Activated CD8-positive, alpha-beta memory T cell treated with anti-CD3 and anti-CD28 coated beads, Interleukin-2, amount 10 ng/mL, durations not matched to agents 7 days and 5 days (primary cell): ENCODE measurements around the gene AAK1. TPM values are rescaled to one million over a fixed set of nuclear protein-coding genes. Genes with fewer than 3 reads are reported as not detected.
"Not testable (repeated sequence)": the region's sequence is repeated elsewhere in the genome, so short reads cannot be mapped to it uniquely, and the experiment has no call there.

Experiments used
- ATAC-seq: fragments of 150-1000 bp; cut with Tn5 transposase; one replicate; pipeline ENCODE4 v1.10.0; 2021; ENCODE audit warnings: moderate library complexity
- CTCF ChIA-PET: fragments of 350-600 bp; sonication (Branson Sonifier 250); formaldehyde crosslinking; loops from one replicate; lab custom pipeline; 2021; ENCODE audit warnings: antibody characterized with exemption; lab: Charles Lee
- DNase-seq: peaks from one replicate; pipeline ENCODE4 v3.0.0-alpha.2; 2020
- H3K27ac Mint-ChIP-seq: one replicate; pipeline ENCODE4 v1.8.0; 2021; ENCODE audit warnings: mild to moderate bottlenecking, mixed read lengths
- H3K27me3 Mint-ChIP-seq: one replicate; pipeline ENCODE4 v1.8.0; 2021; ENCODE audit warnings: mixed read lengths
- H3K36me3 Mint-ChIP-seq: one replicate; pipeline ENCODE4 v1.8.0; 2021; ENCODE audit warnings: mild to moderate bottlenecking, mixed read lengths
- H3K4me1 Mint-ChIP-seq: one replicate; pipeline ENCODE4 v1.8.0; 2021; ENCODE audit warnings: mixed read lengths
- H3K4me3 Mint-ChIP-seq: one replicate; pipeline ENCODE4 v1.8.0; 2021; ENCODE audit warnings: mild to moderate bottlenecking, moderate library complexity, mixed read lengths
- H3K9me3 Mint-ChIP-seq: one replicate; pipeline ENCODE4 v1.8.0; 2022; ENCODE audit warnings: low read depth, mixed read lengths
- total RNA-seq, 2 experiments: library from RNA; stranded (reverse); gene quantifications; one replicate each; pipeline ENCODE4 v1.2.3, GENCODE V29; 2021

Gene AAK1
- total RNA-seq, 2 experiments from 2014 or later: 94.0 to 99.5 TPM

GRCh38 chr2:69619725-69620124, 23.8 kb downstream of the AAK1 start:
- H3K27me3 Mint-ChIP-seq: no peaks in the 10 kb centered on the region
- peak; percentile 59 for DNase-seq

GRCh38 chr2:69618362-69618761, 25.2 kb downstream of the AAK1 start:
- Mint-ChIP-seq H3K4me3 (no peak overlapping the region), H3K27ac (no peak overlapping the region), H3K9me3 (peaks cover 5% of the 10 kb centered on the region), H3K36me3 (peaks cover 32% of the 10 kb centered on the region), H3K4me1 (peaks cover 33% of the 10 kb centered on the region), H3K27me3 (no peaks in the 10 kb centered on the region)
- DNase-seq: no peak
- CTCF ChIA-PET: interaction anchor here (1.2 to 1.8 kb wide), 3 partner anchors 17 to 53 kb away, joined by 3 to 5 read pairs (median 4); no protein-coding TSS in a partner anchor
- ATAC-seq: no peak

More at GRCh38 chr2:69619725-69620124, 23.8 kb downstream of the AAK1 start:
- Mint-ChIP-seq H3K4me1 (peaks cover 27% of the 10 kb centered on the region), H3K9me3 (no peaks in the 10 kb centered on the region), H3K36me3 (peaks cover 23% of the 10 kb centered on the region), H3K27ac (no peak overlapping the region), H3K4me3 (no peak overlapping the region)
- peak; percentile 64 for ATAC-seq
- CTCF ChIA-PET: interaction anchor here (0.6 to 2.1 kb wide), 5 partner anchors 16 to 566 kb away, joined by 3 to 9 read pairs (median 5); no protein-coding TSS in a partner anchor

DNA sequence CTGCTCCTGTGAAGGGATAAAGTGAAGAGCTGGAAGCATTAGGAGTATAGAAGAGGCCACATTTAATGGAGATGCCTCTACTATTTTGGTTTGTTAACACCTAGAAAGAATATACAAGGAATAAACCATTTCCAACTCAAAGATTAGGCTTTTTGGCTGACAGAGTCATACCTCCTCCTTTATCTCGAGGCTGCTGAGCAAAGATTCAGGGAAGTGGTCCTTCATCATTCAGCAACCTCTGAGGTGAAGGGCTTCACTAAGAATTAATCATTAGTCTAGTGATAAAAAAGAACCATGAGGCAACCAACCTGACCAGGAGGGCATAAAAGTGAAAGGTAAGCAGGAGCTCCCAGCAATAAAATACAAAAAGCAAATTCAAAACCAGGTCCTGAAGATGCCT, 25.8 kb downstream of the AAK1 start:
- no peaks in the 10 kb centered on the region for H3K27me3 Mint-ChIP-seq
- peaks cover 26% of the 10 kb centered on the region for H3K4me1 Mint-ChIP-seq
- DNase-seq: no peak
- H3K36me3 Mint-ChIP-seq: peaks cover 33% of the 10 kb centered on the region
- peaks cover 5% of the 10 kb centered on the region for H3K9me3 Mint-ChIP-seq
- no peak overlapping the region for H3K27ac Mint-ChIP-seq
- CTCF ChIA-PET: interaction anchor here (1.2 to 1.8 kb wide), 3 partner anchors 18 to 53 kb away, joined by 3 to 5 read pairs (median 4); no protein-coding TSS in a partner anchor
- H3K4me3 Mint-ChIP-seq: no peak overlapping the region
- ATAC-seq: no peak

DNA sequence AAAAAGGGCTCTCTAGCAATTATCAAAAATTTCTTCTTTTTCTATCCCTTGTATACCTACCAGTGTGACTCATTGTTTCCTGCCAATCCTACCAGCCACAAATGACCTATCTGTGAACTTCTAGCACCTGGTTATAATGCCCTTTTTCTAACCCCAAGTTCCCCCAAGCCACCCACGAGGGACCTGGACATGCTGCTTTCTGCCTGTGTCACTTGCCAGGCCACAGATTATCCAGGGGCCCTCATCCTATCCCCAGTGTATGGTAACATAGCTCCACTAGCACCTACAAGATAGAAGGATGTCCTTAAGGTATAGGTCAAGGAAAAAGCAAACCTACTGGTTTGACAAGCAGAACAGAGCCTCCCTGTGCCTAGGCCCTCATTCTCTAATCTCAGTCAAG, 26.8 kb downstream of the AAK1 start:
- CTCF ChIA-PET: no interaction called here
- H3K36me3 Mint-ChIP-seq: peaks cover 38% of the 10 kb centered on the region

DNA sequence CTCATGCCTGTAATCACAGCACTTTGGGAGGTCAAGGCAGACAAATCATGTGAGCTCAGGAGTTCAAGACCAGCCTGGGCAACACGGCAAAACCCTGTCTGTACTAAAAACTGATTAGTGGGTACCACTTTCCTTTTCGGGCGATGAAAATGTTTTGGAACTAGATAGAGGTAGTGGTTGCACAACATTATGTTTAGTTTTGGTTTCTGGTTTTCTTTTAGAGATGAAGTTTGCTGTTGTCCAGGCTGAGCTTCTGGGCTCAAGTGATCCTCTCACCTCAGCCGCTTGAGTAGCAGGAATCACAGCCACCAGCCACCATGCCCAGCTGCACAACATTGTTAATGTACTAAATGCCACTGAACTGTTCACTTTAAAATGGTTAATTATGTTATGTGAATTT, 27.6 kb downstream of the AAK1 start:
- CTCF ChIA-PET: interaction anchor here (1.2 kb wide), 1 partner anchor 19 kb away, joined by 3 read pairs; no protein-coding TSS in a partner anchor
- no peaks in the 10 kb centered on the region for H3K27me3 Mint-ChIP-seq
- no peak for DNase-seq
- H3K36me3 Mint-ChIP-seq: peaks cover 43% of the 10 kb centered on the region
- H3K9me3 Mint-ChIP-seq: peaks cover 5% of the 10 kb centered on the region
- H3K27ac Mint-ChIP-seq: no peak overlapping the region
- no peak for ATAC-seq
- peaks cover 28% of the 10 kb centered on the region for H3K4me1 Mint-ChIP-seq
- no peak overlapping the region for H3K4me3 Mint-ChIP-seq

More for the DNA sequence above, 26.8 kb downstream of the AAK1 start:
- Mint-ChIP-seq H3K9me3 (peaks cover 5% of the 10 kb centered on the region), H3K27ac (peak overlapping the region; percentile 8), H3K4me3 (no peak overlapping the region), H3K27me3 (no peaks in the 10 kb centered on the region), H3K4me1 (peaks cover 27% of the 10 kb centered on the region)
- DNase-seq (peak; percentile 72), ATAC-seq (peak; percentile 54)

DNA sequence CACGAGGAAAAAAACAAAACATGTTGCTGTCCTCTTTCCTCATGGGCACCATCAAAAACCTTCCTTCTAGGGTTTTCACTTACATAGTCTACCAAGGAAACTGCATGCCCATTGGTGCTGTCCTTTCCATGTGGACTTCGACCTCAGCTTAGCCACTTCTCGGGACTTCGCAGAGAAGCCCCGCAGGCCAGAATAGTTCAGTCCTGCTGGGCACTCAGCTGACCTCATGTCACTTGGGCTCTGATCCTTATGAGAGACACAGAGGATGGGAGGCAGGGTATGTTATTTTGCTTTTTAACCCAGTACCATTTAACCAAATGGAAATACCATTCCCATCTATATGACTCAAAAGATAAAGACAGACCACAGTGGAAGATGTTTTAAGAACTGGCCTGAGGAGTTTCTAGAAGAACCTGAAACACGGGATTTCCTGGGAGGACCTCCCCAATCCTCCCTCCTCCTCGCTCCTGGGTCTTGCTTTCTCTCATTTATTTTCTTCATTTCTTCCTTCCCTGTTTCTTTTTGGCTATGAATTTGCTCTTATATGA, 28.4 kb downstream of the AAK1 start:
- ATAC-seq (no peak), DNase-seq (no peak)
- CTCF ChIA-PET: interaction anchor here (1.2 to 2.5 kb wide), 2 partner anchors 18 to 50 kb away, joined by 3 to 9 read pairs; no protein-coding TSS in a partner anchor
- no peak overlapping the region for H3K27ac Mint-ChIP-seq
- H3K4me1 Mint-ChIP-seq: peaks cover 29% of the 10 kb centered on the region
- H3K4me3 Mint-ChIP-seq: no peak overlapping the region
- peaks cover 5% of the 10 kb centered on the region for H3K9me3 Mint-ChIP-seq
- H3K36me3 Mint-ChIP-seq: peaks cover 49% of the 10 kb centered on the region
- H3K27me3 Mint-ChIP-seq: no peaks in the 10 kb centered on the region

GRCh38 chr2:69612707-69613106, 30.8 kb downstream of the AAK1 start:
- Mint-ChIP-seq H3K4me1 (peaks cover 32% of the 10 kb centered on the region), H3K4me3 (no peak overlapping the region), H3K36me3 (peaks cover 56% of the 10 kb centered on the region), H3K27ac (no peak overlapping the region), H3K27me3 (no peaks in the 10 kb centered on the region), H3K9me3 (peaks cover 5% of the 10 kb centered on the region)
- ATAC-seq: no peak
- DNase-seq: no peak
- CTCF ChIA-PET: interaction anchor here (1.3 to 2.5 kb wide), 3 partner anchors 17 to 112 kb away, joined by 3 to 9 read pairs (median 5); no protein-coding TSS in a partner anchor

DNA sequence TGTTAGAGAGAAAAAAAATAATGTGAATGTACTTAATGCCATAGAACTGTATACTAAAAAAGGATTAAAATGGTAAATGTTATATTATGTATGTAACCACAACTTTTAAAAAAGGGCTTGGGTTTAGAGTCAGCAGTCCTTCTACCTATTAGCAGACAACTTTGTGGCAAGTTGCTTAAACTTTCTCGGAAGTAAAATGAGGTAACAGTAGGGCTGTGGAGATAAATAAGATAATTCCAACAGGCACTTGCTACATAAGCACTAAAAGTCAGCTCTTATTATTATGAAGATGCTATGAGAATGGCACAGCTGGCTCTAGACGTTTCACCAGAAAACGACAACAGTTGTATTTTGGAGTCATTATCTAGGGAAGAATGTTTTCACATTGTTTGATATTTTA, 31.3 kb downstream of the AAK1 start:
- Mint-ChIP-seq H3K4me3 (no peak overlapping the region), H3K9me3 (peaks cover 5% of the 10 kb centered on the region), H3K4me1 (peaks cover 32% of the 10 kb centered on the region), H3K36me3 (peaks cover 60% of the 10 kb centered on the region), H3K27me3 (no peaks in the 10 kb centered on the region), H3K27ac (no peak overlapping the region)
- no peak for ATAC-seq
- DNase-seq: no peak
- CTCF ChIA-PET: interaction anchor here (1.7 kb wide), 1 partner anchor 113 kb away, joined by 5 read pairs; no protein-coding TSS in a partner anchor

- Mint-ChIP-seq H3K9me3 (no peaks in the 10 kb centered on the region), H3K27ac (no peak overlapping the region), H3K36me3 (peaks cover 53% of the 10 kb centered on the region), H3K4me3 (no peak overlapping the region), H3K27me3 (no peaks in the 10 kb centered on the region), H3K4me1 (peaks cover 38% of the 10 kb centered on the region)
- CTCF ChIA-PET: no interaction called here
- no peak for DNase-seq
- ATAC-seq: no peak
These were observed 35.4 kb downstream of the AAK1 start for GRCh38 chr2:69608109-69608508.

DNA sequence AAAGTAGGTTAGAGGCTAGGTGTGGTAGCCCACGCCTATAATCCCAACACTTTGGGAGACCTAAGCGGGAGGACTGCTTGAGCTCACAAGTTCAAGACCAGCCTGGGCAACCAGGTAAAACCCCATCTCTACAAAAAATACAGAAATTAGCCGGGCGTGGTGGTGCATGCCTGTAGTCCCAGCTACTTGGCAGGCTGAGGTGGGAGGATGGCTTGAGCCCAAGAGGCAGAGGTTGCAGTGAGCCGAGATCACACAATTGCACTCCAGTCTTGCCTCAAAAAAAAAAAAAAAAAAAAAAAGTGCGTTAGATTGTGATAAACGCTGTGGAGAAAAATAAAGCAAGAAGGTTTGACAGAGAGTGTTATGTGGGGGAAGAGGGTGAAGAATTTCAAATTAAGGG, 36.8 kb downstream of the AAK1 start:
- not testable (repeated sequence) for DNase-seq, H3K9me3 Mint-ChIP-seq

DNA sequence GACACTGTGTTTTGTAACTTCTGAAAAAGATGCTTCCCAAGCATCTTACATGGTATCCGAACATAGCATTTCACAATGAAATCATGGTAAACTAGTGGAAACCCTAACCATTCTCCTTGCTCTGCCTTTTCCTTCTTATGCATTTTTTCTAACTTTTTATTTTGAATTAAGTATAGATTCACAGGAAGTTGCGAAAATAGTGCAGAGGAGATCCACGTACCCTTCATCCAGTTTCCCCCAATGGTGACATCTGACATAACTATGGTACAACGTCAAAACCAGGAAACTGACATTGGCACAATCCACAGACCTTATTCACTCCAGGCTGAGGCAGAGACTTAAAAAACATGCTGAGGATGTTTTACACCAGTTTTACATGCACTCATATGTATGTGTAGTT, 38.3 kb downstream of the AAK1 start:
- no peak for DNase-seq
- H3K4me1 Mint-ChIP-seq: peaks cover 55% of the 10 kb centered on the region
- H3K9me3 Mint-ChIP-seq: no peaks in the 10 kb centered on the region
- peaks cover 41% of the 10 kb centered on the region for H3K36me3 Mint-ChIP-seq
- CTCF ChIA-PET: interaction anchor here (0.6 to 1.4 kb wide), 2 partner anchors 23 to 98 kb away, joined by 3 to 7 read pairs; no protein-coding TSS in a partner anchor
- H3K27me3 Mint-ChIP-seq: no peaks in the 10 kb centered on the region
- no peak for ATAC-seq
- no peak overlapping the region for H3K27ac Mint-ChIP-seq
- no peak overlapping the region for H3K4me3 Mint-ChIP-seq

More for the DNA sequence above, 36.8 kb downstream of the AAK1 start:
- ATAC-seq, H3K27me3 Mint-ChIP-seq, CTCF ChIA-PET, H3K27ac Mint-ChIP-seq, H3K4me3 Mint-ChIP-seq: not testable (repeated sequence)
- peaks cover 45% of the 10 kb centered on the region for H3K36me3 Mint-ChIP-seq
- H3K4me1 Mint-ChIP-seq: peaks cover 42% of the 10 kb centered on the region

DNA sequence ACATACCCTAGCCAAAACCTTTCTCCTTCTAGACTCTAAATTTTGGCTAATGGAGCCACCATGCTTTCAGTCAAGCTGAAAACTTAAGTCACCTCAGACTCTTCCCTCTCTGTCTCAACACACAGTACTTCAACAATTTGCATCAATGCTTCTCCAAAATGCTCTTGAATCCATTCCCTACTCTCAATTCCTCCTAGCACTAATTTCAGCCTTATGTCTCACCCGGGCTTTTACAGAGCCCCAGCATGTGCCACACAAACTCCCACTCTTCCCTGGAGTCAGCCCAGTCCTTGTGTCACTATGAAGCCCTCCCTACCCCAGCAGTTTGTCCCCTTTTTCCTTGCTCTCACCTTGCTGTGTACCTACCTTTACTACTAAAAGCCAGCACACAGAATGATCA, 38.7 kb downstream of the AAK1 start:
- ATAC-seq (no peak), DNase-seq (no peak)
- Mint-ChIP-seq H3K27me3 (no peaks in the 10 kb centered on the region), H3K27ac (no peak overlapping the region), H3K4me1 (peaks cover 58% of the 10 kb centered on the region), H3K36me3 (peaks cover 42% of the 10 kb centered on the region), H3K9me3 (no peaks in the 10 kb centered on the region), H3K4me3 (no peak overlapping the region)
- CTCF ChIA-PET: interaction anchor here (1.0 to 1.5 kb wide), 4 partner anchors 22 to 167 kb away, joined by 3 to 8 read pairs (median 5); partner anchors contain the start of gene NFU1

GRCh38 chr2:69604026-69604678, 39.4 kb downstream of the AAK1 start:
- Mint-ChIP-seq H3K27me3 (no peaks in the 10 kb centered on the region), H3K4me1 (peaks cover 62% of the 10 kb centered on the region), H3K36me3 (peaks cover 44% of the 10 kb centered on the region), H3K27ac (no peak overlapping the region), H3K9me3 (no peaks in the 10 kb centered on the region), H3K4me3 (no peak overlapping the region)
- DNase-seq: no peak
- no peak for ATAC-seq
- CTCF ChIA-PET: interaction anchor here (1.0 to 1.5 kb wide), 8 partner anchors 10 to 167 kb away, joined by 3 to 8 read pairs (median 3); partner anchors contain the start of gene NFU1
